Activated T-cell treated with anti-CD3 and anti-CD28 coated beads, Interleukin-2, amount 50 U/mL, for 1 hour (primary cell): ENCODE measurements around the gene ARL5B.
"Not testable (repeated sequence)": the region's sequence is repeated elsewhere in the genome, so short reads cannot be mapped to it uniquely, and the experiment has no call there.

Experiments
- DNase-seq: peaks from one replicate; pipeline ENCODE4 v3.0.0-alpha.2; 2020

Gene ARL5B

GRCh38 chr10:18659125-18659818, at the start of gene ARL5B:
ARL5B (plus strand) TSS chr10:18659431; CDS start chr10:18659638, 207 bp downstream.
- DNase-seq: peak; percentile 94

- no peak for DNase-seq
Measured at GRCh38 chr10:18610517-18610916, 48.7 kb upstream of the ARL5B start.

- no peak for DNase-seq
Measured at GRCh38 chr10:18611168-18611567, 48.1 kb upstream of the ARL5B start.

- no peak for DNase-seq
Measured at GRCh38 chr10:18615618-18616017, 43.6 kb upstream of the ARL5B start.

GRCh38 chr10:18616337-18616736, 42.9 kb upstream of the ARL5B start:
- no peak for DNase-seq

- no peak for DNase-seq
Measured at GRCh38 chr10:18619016-18619415, 40.2 kb upstream of the ARL5B start.

GRCh38 chr10:18620856-18621255, 38.4 kb upstream of the ARL5B start:
- DNase-seq: no peak

GRCh38 chr10:18623671-18624070, 35.6 kb upstream of the ARL5B start:
- DNase-seq: not testable (repeated sequence)

GRCh38 chr10:18625886-18626285, 33.3 kb upstream of the ARL5B start:
- DNase-seq: no peak

- DNase-seq: peak; percentile 82
Measured at GRCh38 chr10:18627452-18628018, 31.7 kb upstream of the ARL5B start.

GRCh38 chr10:18632500-18632899, 26.7 kb upstream of the ARL5B start:
- not testable (repeated sequence) for DNase-seq

GRCh38 chr10:18635995-18636394, 23.2 kb upstream of the ARL5B start:
- no peak for DNase-seq

- DNase-seq: not testable (repeated sequence)
Measured at GRCh38 chr10:18637400-18637799, 21.8 kb upstream of the ARL5B start.

- DNase-seq: not testable (repeated sequence)
Measured at GRCh38 chr10:18639719-18640118, 19.5 kb upstream of the ARL5B start.

GRCh38 chr10:18647151-18647550, 12.1 kb upstream of the ARL5B start:
- no peak for DNase-seq

GRCh38 chr10:18647945-18648344, 11.3 kb upstream of the ARL5B start:
- DNase-seq: no peak

GRCh38 chr10:18649364-18649959, 9.8 kb upstream of the ARL5B start:
- no peak for DNase-seq

GRCh38 chr10:18650404-18650997, 8.7 kb upstream of the ARL5B start:
- no peak for DNase-seq

GRCh38 chr10:18651324-18652007, 7.8 kb upstream of the ARL5B start, which contains the start of gene NSUN6:
NSUN6 (minus strand) TSS chr10:18651587; CDS start chr10:18651203, 384 bp downstream.
- DNase-seq: peak; percentile 94

- DNase-seq: no peak
Measured at GRCh38 chr10:18653112-18653511, 6.1 kb upstream of the ARL5B start.

- DNase-seq: no peak
Measured at GRCh38 chr10:18656724-18657123, 2.5 kb upstream of the ARL5B start.

GRCh38 chr10:18658271-18659124, 733 bp upstream of the ARL5B start:
- no peak for DNase-seq
